CD14-positive monocyte (primary cell): ENCODE results near the gene KCNMA1. TPM values are rescaled to one million over a fixed set of nuclear protein-coding genes. Genes with fewer than 3 reads are reported as not detected.
A peak's percentile ranks its signal among the peaks of the same experiment; 100 is the strongest.

Source experiments
- DNase-seq, 3 donors: peaks; one replicate each; pipeline ENCODE4 v3.0.0-alpha.2; 2011 to 2022
- H2AFZ ChIP-seq: 2 replicates; pipeline ENCODE4 v1.6.0; 2012; ENCODE audit warnings: mild to moderate bottlenecking, low read depth, low read length, inconsistent platforms; ENCODE audit not compliant: insufficient read depth, poor library complexity, severe bottlenecking
- H3K27ac ChIP-seq, 2 donors: 1 replicate in 1 of 2; 2 replicates in 1 of 2; pipeline ENCODE4 v1.5.1; 2012 to 2013; ENCODE audit warnings: low read length in 2 of 2, control low read depth in 1 of 2, inconsistent platforms in 1 of 2, low read depth in 1 of 2, mild to moderate bottlenecking in 1 of 2
- H3K27me3 ChIP-seq, 2 donors: one replicate each; pipeline versions ENCODE4 v1.6.0 to v1.6.1; 2011 to 2013; ENCODE audit warnings: low read length in 2 of 2; ENCODE audit not compliant: control insufficient read depth in 2 of 2, insufficient read depth in 2 of 2
- H3K36me3 ChIP-seq, 2 donors: replicated peaks in 1 of 2; 1 replicate in 1 of 2; 2 replicates in 1 of 2; pipeline versions ENCODE4 v1.5.1 to v1.6.1; 2012 to 2013; ENCODE audit warnings: low read length in 2 of 2, control low read depth in 1 of 2, inconsistent platforms in 1 of 2, mild to moderate bottlenecking in 1 of 2; ENCODE audit not compliant: insufficient read depth in 2 of 2, control insufficient read depth in 1 of 2
- H3K4me1 ChIP-seq, 2 donors: 1 replicate in 1 of 2; 2 replicates in 1 of 2; pipeline versions ENCODE4 v1.5.1 to v1.6.1; 2012 to 2013; ENCODE audit warnings: low read length in 2 of 2, control low read depth in 1 of 2, inconsistent platforms in 1 of 2, mild to moderate bottlenecking in 1 of 2, moderate library complexity in 1 of 2; ENCODE audit not compliant: insufficient read depth in 2 of 2, control insufficient read depth in 1 of 2
- H3K4me2 ChIP-seq: replicated peaks from 2 replicates; pipeline ENCODE3; 2012; ENCODE audit warnings: low read length, moderate library complexity, mild to moderate bottlenecking; ENCODE audit not compliant: poor library complexity, severe bottlenecking; ENCODE audit errors: extremely low read depth
- H3K4me3 ChIP-seq, 3 experiments: fragments of 200-600 bp in 1 of 3; sonication (generic) in 1 of 3; replicated peaks in 1 of 3; 1 replicate in 2 of 3; 2 replicates in 1 of 3; pipeline ENCODE4 v1.5.1; 2011 to 2013; ENCODE audit warnings: low read length in 3 of 3, mild to moderate bottlenecking in 3 of 3, control low read depth in 2 of 3, low read depth in 2 of 3, inconsistent platforms in 1 of 3, moderate library complexity in 1 of 3
- H3K79me2 ChIP-seq: 2 replicates; pipeline ENCODE4 v1.6.0; 2012; ENCODE audit warnings: mild to moderate bottlenecking, control low read depth, inconsistent platforms, low read length, moderate library complexity; ENCODE audit not compliant: insufficient read depth
- H3K9ac ChIP-seq: 2 replicates; pipeline ENCODE4 v1.6.0; 2017; ENCODE audit warnings: low read length, mild to moderate bottlenecking; ENCODE audit not compliant: insufficient read depth, poor library complexity, severe bottlenecking
- H3K9me3 ChIP-seq, 2 donors: replicated peaks in 1 of 2; 1 replicate in 1 of 2; 2 replicates in 1 of 2; pipeline versions ENCODE4 v1.5.1 to v1.6.1; 2012 to 2013; ENCODE audit warnings: low read length in 2 of 2, control low read depth in 1 of 2; ENCODE audit not compliant: control insufficient read depth in 1 of 2, insufficient read depth in 1 of 2
- H4K20me1 ChIP-seq: 2 replicates; pipeline ENCODE4 v1.6.0; 2012; ENCODE audit warnings: mild to moderate bottlenecking, low read length, control low read depth, moderate library complexity; ENCODE audit not compliant: insufficient read depth
- H3K27ac Mint-ChIP-seq, 7 donors: one replicate each; pipeline ENCODE4 v1.8.0; 2020; ENCODE audit warnings: mild to moderate bottlenecking in 7 of 7, mixed read lengths in 7 of 7, moderate library complexity in 6 of 7, inconsistent platforms in 2 of 7
- H3K27me3 Mint-ChIP-seq, 3 donors: one replicate each; pipeline ENCODE4 v1.8.0; 2021 to 2022; ENCODE audit warnings: low read depth in 3 of 3, mild to moderate bottlenecking in 3 of 3, mixed read lengths in 3 of 3, moderate library complexity in 3 of 3, inconsistent platforms in 1 of 3
- H3K36me3 Mint-ChIP-seq, 2 donors: one replicate each; pipeline ENCODE4 v1.8.0; 2020; ENCODE audit warnings: mixed read lengths in 2 of 2, inconsistent platforms in 1 of 2, mild to moderate bottlenecking in 1 of 2
- H3K4me1 Mint-ChIP-seq: one replicate; pipeline ENCODE4 v1.8.0; 2020; ENCODE audit warnings: mild to moderate bottlenecking, mixed read lengths
- H3K4me3 Mint-ChIP-seq, 2 donors: one replicate each; pipeline ENCODE4 v1.8.0; 2020; ENCODE audit warnings: mild to moderate bottlenecking in 2 of 2, mixed read lengths in 2 of 2, moderate library complexity in 1 of 2
- H3K9me3 Mint-ChIP-seq, 7 donors: one replicate each; pipeline ENCODE4 v1.8.0; 2020 to 2022; ENCODE audit warnings: mixed read lengths in 7 of 7, mild to moderate bottlenecking in 6 of 7, moderate library complexity in 6 of 7, inconsistent platforms in 2 of 7
- CTCF ChIP-seq: fragments of 200-600 bp; IDR thresholded peaks from one replicate; pipeline ENCODE4 v1.8.0; 2022; ENCODE audit warnings: antibody characterized with exemption, mild to moderate bottlenecking
- WGBS: methylation state at CpG from one replicate; pipeline ENCODE4 v1.1.5; 2013; ENCODE audit warnings: missing lambda C conversion rate; ENCODE audit not compliant: insufficient coverage; 5-methylcytosine and 5-hydroxymethylcytosine counted together
- intact Hi-C, 2 donors: fragments of 100-400 bp; cut with micrococcal nuclease; formaldehyde crosslinking; loops; one replicate each; pipeline versions ENCODE4 v1.15.0 to v1.15.1; 2023
- polyA plus RNA-seq, 3 donors: library from polyadenylated mRNA; depleted of rRNA in 1 of 3; unstranded in 2 of 3; stranded (reverse) in 1 of 3; fragments of 300-500 nt in 2 of 3; fragments of >200 nt in 1 of 3; fragmentation: Illumina TruSeq in 2 of 3; gene quantifications; 1 replicate in 2 of 3; 2 replicates in 1 of 3; pipeline ENCODE4 v1.2.3, GENCODE V29; 2012 to 2021

The KCNMA1 gene
- polyA plus RNA-seq, 3 donors: 0.11 to 1.0 TPM; not detected in 1

- peaks cover 2 to 12% (median 7%) of the 10 kb centered on the region in 3 donors for H3K27me3 Mint-ChIP-seq
- peak overlapping the region; percentile 43 for H3K4me2 ChIP-seq
- H2AFZ ChIP-seq: no peak overlapping the region
- H4K20me1 ChIP-seq: no peaks in the 10 kb centered on the region
- peak overlapping the region in 1 of 3 experiments; percentile 55 for H3K4me3 ChIP-seq
- intact Hi-C loops: no loop called here
- H3K36me3 ChIP-seq: no peaks in the 10 kb centered on the region
- TF ChIP-seq CTCF: no peak
- no CpG with 5 or more reads among the region's 1 CpG for WGBS
- no peaks in the 10 kb centered on the region for H3K9me3 ChIP-seq
- peak overlapping the region in 1 of 2 donors; percentile 43 for H3K4me3 Mint-ChIP-seq
- no peaks in the 10 kb centered on the region for H3K79me2 ChIP-seq
- peak overlapping the region in 1 of 2 donors; percentile 53 for H3K27ac ChIP-seq
- H3K9ac ChIP-seq: no peak overlapping the region
- peaks cover 79% of the 10 kb centered on the region for H3K4me1 Mint-ChIP-seq
- peak overlapping the region in 2 of 7 donors; percentile 51 for H3K27ac Mint-ChIP-seq
- no peaks in the 10 kb centered on the region for H3K27me3 ChIP-seq
- H3K36me3 Mint-ChIP-seq: peaks cover 0 to 4% of the 10 kb centered on the region in 2 donors
- peak in 2 of 3 donors; percentile 16 to 59 for DNase-seq
- peaks cover 64% of the 10 kb centered on the region in 2 donors for H3K4me1 ChIP-seq
- peaks cover 0 to 6% (median 2%) of the 10 kb centered on the region in 7 donors for H3K9me3 Mint-ChIP-seq
Measured at GRCh38 chr10:76883596-76883995, 754.0 kb downstream of the KCNMA1 start.

GRCh38 chr10:76882796-76883195 lies 754.8 kb downstream of the KCNMA1 start:
- TF ChIP-seq CTCF: no peak
- intact Hi-C loops: no loop called here
- H3K79me2 ChIP-seq: no peaks in the 10 kb centered on the region
- peak in 1 of 3 donors; percentile 17 for DNase-seq
- no peak overlapping the region for H2AFZ ChIP-seq
- H3K27me3 Mint-ChIP-seq: peaks cover 3 to 12% (median 7%) of the 10 kb centered on the region in 3 donors
- H3K9ac ChIP-seq: no peak overlapping the region
- peak overlapping the region in 1 of 3 experiments; percentile 55 for H3K4me3 ChIP-seq
- peaks cover 0 to 6% (median 2%) of the 10 kb centered on the region in 7 donors for H3K9me3 Mint-ChIP-seq
- H4K20me1 ChIP-seq: no peaks in the 10 kb centered on the region
- peaks cover 78% of the 10 kb centered on the region for H3K4me1 Mint-ChIP-seq
- H3K4me2 ChIP-seq: peak overlapping the region; percentile 43
- H3K9me3 ChIP-seq: no peaks in the 10 kb centered on the region
- H3K27ac Mint-ChIP-seq: peak overlapping the region in 3 of 7 donors; percentile 16 to 37 (median 23)
- peaks cover 0 to 4% of the 10 kb centered on the region in 2 donors for H3K27me3 ChIP-seq
- no peaks in the 10 kb centered on the region for H3K36me3 ChIP-seq
- H3K27ac ChIP-seq: no peak overlapping the region
- H3K4me1 ChIP-seq: peaks cover 60% of the 10 kb centered on the region in 2 donors
- H3K4me3 Mint-ChIP-seq: peak overlapping the region; percentile 24 to 67
- H3K36me3 Mint-ChIP-seq: peaks cover 0 to 4% of the 10 kb centered on the region in 2 donors
